Neural progenitor cell (in vitro differentiated cells): ENCODE measurements around the gene KCTD3.

Experiments used
- CTCF ChIP-seq: fragments of 200-600 bp; sonication (generic); IDR thresholded peaks from 2 replicates; pipeline ENCODE4 v1.5.1; 2017; ENCODE audit warnings: antibody characterized with exemption, mild to moderate bottlenecking
- EZH2 ChIP-seq: fragments of 200-600 bp; sonication (generic); IDR thresholded peaks from 2 replicates; pipeline ENCODE4 v1.6.1; 2017; ENCODE audit warnings: antibody characterized with exemption, mild to moderate bottlenecking, moderate library complexity
- EZH2phosphoT487 ChIP-seq: fragments of 200-600 bp; sonication (generic); IDR thresholded peaks from 2 replicates; pipeline ENCODE4 v1.6.1; 2017; ENCODE audit warnings: antibody characterized with exemption

DNA sequence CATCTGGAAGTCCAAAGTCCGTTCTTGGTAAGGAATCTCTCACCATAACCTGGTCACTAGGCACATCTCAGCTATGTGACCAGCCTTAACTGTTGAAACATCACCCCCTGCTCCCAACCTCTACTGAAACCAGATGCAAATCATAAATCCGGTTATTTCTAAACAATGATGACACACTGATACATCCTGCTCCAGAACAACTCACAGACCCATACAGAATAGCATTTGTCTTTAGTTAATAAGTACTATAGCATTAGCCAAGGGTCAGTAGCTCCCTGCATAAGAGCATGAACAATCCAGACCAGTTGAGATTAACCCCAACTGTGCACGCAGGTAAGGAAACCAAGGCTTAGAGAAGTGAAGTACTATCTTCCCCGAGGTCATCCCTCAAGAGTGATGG lies 38.0 kb upstream of the KCTD3 start:
- TF ChIP-seq CTCF (no peak), EZH2 (no peak), EZH2phosphoT487 (no peak)
